Measurements from ENCODE around the gene SLC25A21.

GRCh38 chr14:36659822-36660735 lies 512.3 kb downstream of the SLC25A21 start:
- TF ChIP-seq CBX2 (IDR thresholded peaks at IDR 0.05; ENCODE audit: borderline replicate concordance, low read depth) (no peak), MAX (IDR thresholded peaks at IDR 0.05) (no peak), SREBF2 (IDR thresholded peaks at IDR 0.05) (no peak), ELK1 (IDR thresholded peaks at IDR 0.05; ENCODE audit: low read depth, low read length) (no peak), CTCF (IDR thresholded peaks at IDR 0.05) (no peak), MAZ (IDR thresholded peaks at IDR 0.05; ENCODE audit: borderline replicate concordance, low read depth, low read length) (no peak), PBX3 (IDR thresholded peaks at IDR 0.05) (no peak), RAD21 (conservative IDR thresholded peaks at IDR 0.05 in 1 of 2, IDR thresholded peaks at IDR 0.05 in 1 of 2) (no peak), USF2 (IDR thresholded peaks at IDR 0.05) (no peak)
